WI38 (cell line): Measurements from ENCODE around the gene WNK2.

Experiments used
- H3K4me3 ChIP-seq: 2 replicates; pipeline ENCODE4 v1.5.1; 2011; ENCODE audit warnings: low read depth, mild to moderate bottlenecking, control low read depth, low read length
- CTCF ChIP-seq: IDR thresholded peaks from 2 replicates; pipeline ENCODE4 v1.5.1; 2012; ENCODE audit warnings: low read depth, mild to moderate bottlenecking, control low read depth, low read length

WNK2 gene

GRCh38 chr9:93257808-93258331, 73.9 kb downstream of the WNK2 start:
- H3K4me3 ChIP-seq = no peak overlapping the region
- TF ChIP-seq CTCF = no peak

- no peak overlapping the region for H3K4me3 ChIP-seq
- TF ChIP-seq CTCF = no peak
Measured at GRCh38 chr9:93258419-93258817, 74.5 kb downstream of the WNK2 start.

DNA sequence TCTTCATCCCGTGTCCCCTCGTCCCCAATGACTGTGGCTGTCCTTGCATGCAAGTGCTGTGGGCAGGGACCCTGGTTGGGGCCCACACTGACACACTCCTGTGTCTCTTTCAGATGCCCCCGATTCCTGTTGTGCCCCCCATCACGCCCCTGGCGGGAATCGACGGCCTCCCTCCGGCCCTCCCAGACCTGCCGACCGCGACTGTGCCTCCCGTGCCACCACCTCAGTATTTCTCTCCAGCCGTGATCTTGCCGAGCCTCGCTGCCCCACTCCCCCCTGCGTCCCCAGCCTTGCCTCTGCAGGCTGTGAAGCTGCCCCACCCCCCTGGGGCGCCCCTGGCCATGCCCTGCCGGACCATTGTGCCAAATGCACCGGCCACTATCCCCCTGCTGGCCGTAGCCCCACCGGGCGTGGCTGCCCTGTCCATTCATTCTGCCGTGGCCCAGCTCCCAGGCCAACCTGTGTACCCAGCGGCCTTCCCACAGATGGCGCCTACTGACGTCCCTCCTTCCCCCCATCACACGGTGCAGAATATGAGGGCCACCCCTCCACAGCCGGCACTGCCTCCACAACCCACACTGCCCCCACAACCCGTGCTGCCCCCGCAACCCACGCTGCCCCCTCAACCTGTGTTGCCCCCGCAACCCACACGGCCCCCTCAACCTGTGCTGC, 75.0 kb downstream of the WNK2 start:
- no peak for TF ChIP-seq CTCF

GRCh38 chr9:93259490-93260262, 75.7 kb downstream of the WNK2 start:
- H3K4me3 ChIP-seq = no peak overlapping the region
- no peak for TF ChIP-seq CTCF

More for the DNA sequence above, 75.0 kb downstream of the WNK2 start:
- no peak overlapping the region for H3K4me3 ChIP-seq

GRCh38 chr9:93260263-93261066, 76.5 kb downstream of the WNK2 start:
- H3K4me3 ChIP-seq = no peak overlapping the region
- no peak for TF ChIP-seq CTCF

DNA sequence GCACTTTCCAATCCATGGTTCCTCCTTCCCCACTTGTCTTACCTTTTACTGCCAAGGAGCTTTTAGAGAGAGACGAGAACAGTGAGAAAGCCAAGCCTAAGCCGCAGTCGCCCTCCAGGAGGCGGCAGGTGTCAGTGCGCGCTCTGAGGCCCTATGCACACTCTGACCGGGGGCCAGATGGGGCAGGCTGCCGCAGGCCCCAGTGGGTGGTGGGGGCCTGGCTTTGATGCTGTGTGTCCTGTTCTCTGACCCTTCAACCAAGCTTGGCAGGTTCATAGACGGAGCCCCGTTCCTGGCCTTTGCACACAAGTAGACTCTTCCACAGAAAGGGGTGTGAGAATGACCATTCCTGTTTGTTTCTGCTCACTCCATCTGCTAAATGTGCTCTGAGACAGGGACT, 77.3 kb downstream of the WNK2 start:
- no peak overlapping the region for H3K4me3 ChIP-seq
- no peak for TF ChIP-seq CTCF
